SJCRH30 (cell line): ENCODE measurements around the gene ZNF675. TPM values are rescaled to one million over a fixed set of nuclear protein-coding genes. Genes with fewer than 3 reads are reported as not detected.

Source experiments
- total RNA-seq: library from RNA; depleted of rRNA; stranded (reverse); fragments of >200 nt; shearing (Covaris generic); gene quantifications from 2 replicates; pipeline ENCODE4 v1.2.3, GENCODE V29; 2014; rRNA removed

The ZNF675 gene
- total RNA-seq, 1 experiment from 2014 or later, result 25.0 TPM

Other genes starting within 250 kb of the ZNF675 start
- 7.4 and 9.2 TPM in 2 replicates for gene ZNF681, start 71.7 kb upstream of the ZNF675 start, total RNA-seq
- gene ZNF726, start 227.7 kb upstream of the ZNF675 start, total RNA-seq, result 23.3 and 25.3 TPM in 2 replicates